Kidney (tissue), 14 donors: ENCODE results near the gene HYLS1. TPM values are rescaled to one million over a fixed set of nuclear protein-coding genes. Genes with fewer than 3 reads are reported as not detected.

ENCODE experiments used
- DNase-seq, 5 donors: peaks; one replicate each; pipeline ENCODE4 v3.0.0-alpha.2; 2013 to 2020
- FAIRE-seq: peaks from 2 replicates; lab custom pipeline; 2012; peaks lifted over from hg19 to GRCh38; lab: Jason Lieb, UNC
- H3K27ac ChIP-seq, 2 donors: one replicate each; pipeline ENCODE4 v1.7.0; 2013; ENCODE audit warnings: low read depth in 2 of 2, low read length in 2 of 2, inconsistent platforms in 1 of 2
- H3K27me3 ChIP-seq: one replicate; pipeline ENCODE4 v1.7.1; 2013; ENCODE audit warnings: low read length, inconsistent platforms; ENCODE audit not compliant: control insufficient read depth, insufficient read depth
- H3K36me3 ChIP-seq, 3 donors: one replicate each; pipeline versions ENCODE4 v1.7.0 to v1.7.1; 2013; ENCODE audit warnings: low read length in 3 of 3, control low read depth in 1 of 3, inconsistent platforms in 1 of 3; ENCODE audit not compliant: insufficient read depth in 3 of 3, control insufficient read depth in 2 of 3
- H3K4me1 ChIP-seq, 3 donors: one replicate each; pipeline versions ENCODE4 v1.7.0 to v1.7.1; 2013; ENCODE audit warnings: low read length in 3 of 3, inconsistent platforms in 1 of 3, low read depth in 1 of 3; ENCODE audit not compliant: control insufficient read depth in 2 of 3, insufficient read depth in 2 of 3
- H3K4me3 ChIP-seq, 3 donors: one replicate each; pipeline versions ENCODE4 v1.7.0 to v1.8.1; 2013; ENCODE audit warnings: low read length in 3 of 3, control low read depth in 1 of 3, inconsistent platforms in 1 of 3
- H3K9ac ChIP-seq, 3 donors: one replicate each; pipeline versions ENCODE4 v1.7.0 to v1.7.1; 2013; ENCODE audit warnings: low read length in 3 of 3, control low read depth in 1 of 3, inconsistent platforms in 1 of 3
- H3K9me3 ChIP-seq, 3 donors: one replicate each; pipeline versions ENCODE4 v1.7.0 to v1.7.1; 2013; ENCODE audit warnings: low read length in 3 of 3, control low read depth in 1 of 3, inconsistent platforms in 1 of 3; ENCODE audit not compliant: control insufficient read depth in 2 of 3, insufficient read depth in 1 of 3
- intact Hi-C: fragments of 100-400 bp; cut with DNase I; formaldehyde crosslinking; loops from one replicate; pipeline ENCODE4 v1.11.1; 2022
- polyA plus RNA-seq: library from polyadenylated mRNA; stranded (reverse); fragments of 350-450 nt; fragmentation: Illumina TruSeq; extraction: RNeasy Lipid Tissue Mini Kit (QIAGEN cat#74804); gene quantifications from one replicate; pipeline ENCODE4 v1.2.3, GENCODE V29; 2014; ENCODE audit warnings: low read depth, low replicate concordance; ENCODE audit not compliant: insufficient read depth
- total RNA-seq: library from RNA; stranded (reverse); fragmentation: NEBNext Ultra II Directional; extraction: Animal tissue kit (Norgen Biotek cat#: 25700); gene quantifications from one replicate; pipeline ENCODE4 v1.2.1, GENCODE V29; 2021
- TF ChIP-seq, protein P1 (sequence below): IDR thresholded peaks from 3 replicates; pipeline ENCODE4 v1.5.1; 2012; ENCODE audit warnings: mild to moderate bottlenecking, moderate library complexity, borderline replicate concordance; ENCODE audit not compliant: insufficient read depth; ENCODE audit errors: extremely low read depth
- donor health status: control.
- donor health status: control.
- donor health status: control.
- donor health status: control.
- donor health status: control.
- donor health status: DM: yes; HTN: yes; CAD: no.
- donor health status: Normal renal cell carcinoma (clear cell type).

The HYLS1 gene
- total and polyA plus RNA-seq, 2 donors from 2014 or later = 3.0 to 4.9 TPM

- DNase-seq (no peak), FAIRE-seq (no peak)
- H3K9me3 ChIP-seq = no peaks in the 10 kb centered on the region
These were observed 45.8 kb downstream of the HYLS1 start for GRCh38 chr11:125933030-125933813.

GRCh38 chr11:125934473-125934872 lies 47.0 kb downstream of the HYLS1 start:
- Histone ChIP-seq H3K36me3 (no peaks in the 10 kb centered on the region), H3K4me3 (no peak overlapping the region), H3K9me3 (no peaks in the 10 kb centered on the region), H3K9ac (no peak overlapping the region), H3K27me3 (no peaks in the 10 kb centered on the region), H3K27ac (no peak overlapping the region), H3K4me1 (no peaks in the 10 kb centered on the region)
- intact Hi-C loops = loop anchor here (5.0 kb wide), 1 partner anchor 248 kb away; no protein-coding TSS in a partner anchor
- FAIRE-seq (no peak), DNase-seq (no peak)
- TF ChIP-seq, protein P1, sequence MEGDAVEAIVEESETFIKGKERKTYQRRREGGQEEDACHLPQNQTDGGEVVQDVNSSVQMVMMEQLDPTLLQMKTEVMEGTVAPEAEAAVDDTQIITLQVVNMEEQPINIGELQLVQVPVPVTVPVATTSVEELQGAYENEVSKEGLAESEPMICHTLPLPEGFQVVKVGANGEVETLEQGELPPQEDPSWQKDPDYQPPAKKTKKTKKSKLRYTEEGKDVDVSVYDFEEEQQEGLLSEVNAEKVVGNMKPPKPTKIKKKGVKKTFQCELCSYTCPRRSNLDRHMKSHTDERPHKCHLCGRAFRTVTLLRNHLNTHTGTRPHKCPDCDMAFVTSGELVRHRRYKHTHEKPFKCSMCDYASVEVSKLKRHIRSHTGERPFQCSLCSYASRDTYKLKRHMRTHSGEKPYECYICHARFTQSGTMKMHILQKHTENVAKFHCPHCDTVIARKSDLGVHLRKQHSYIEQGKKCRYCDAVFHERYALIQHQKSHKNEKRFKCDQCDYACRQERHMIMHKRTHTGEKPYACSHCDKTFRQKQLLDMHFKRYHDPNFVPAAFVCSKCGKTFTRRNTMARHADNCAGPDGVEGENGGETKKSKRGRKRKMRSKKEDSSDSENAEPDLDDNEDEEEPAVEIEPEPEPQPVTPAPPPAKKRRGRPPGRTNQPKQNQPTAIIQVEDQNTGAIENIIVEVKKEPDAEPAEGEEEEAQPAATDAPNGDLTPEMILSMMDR = no peak

More at GRCh38 chr11:125933030-125933813, 45.8 kb downstream of the HYLS1 start:
- H3K36me3 ChIP-seq = no peaks in the 10 kb centered on the region
- H3K27ac ChIP-seq = no peak overlapping the region
- H3K9ac ChIP-seq = no peak overlapping the region
- H3K4me1 ChIP-seq = no peaks in the 10 kb centered on the region
- no peaks in the 10 kb centered on the region for H3K27me3 ChIP-seq
- TF ChIP-seq, protein P1 = no peak
- intact Hi-C loops = loop anchor here (5.0 kb wide), 1 partner anchor 249 kb away; no protein-coding TSS in a partner anchor
- H3K4me3 ChIP-seq = no peak overlapping the region

DNA sequence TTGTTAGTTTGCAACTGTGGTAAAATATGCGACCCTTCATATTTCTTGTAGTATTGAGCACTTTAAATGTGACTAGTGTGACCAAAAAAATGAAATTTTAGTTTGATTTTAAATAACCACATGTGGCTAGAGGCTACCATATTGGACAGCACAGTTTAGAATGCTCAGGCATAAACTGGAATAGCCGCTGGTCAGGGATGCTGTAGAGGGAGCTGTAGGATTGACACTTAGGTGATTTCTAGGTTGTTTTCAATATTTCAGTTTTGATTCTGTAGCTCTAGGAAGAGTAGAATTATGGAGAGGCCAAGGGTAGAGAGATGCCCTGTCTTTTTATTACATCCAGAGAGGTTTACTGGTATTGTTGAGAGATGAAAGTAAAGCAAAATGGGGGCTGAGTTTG lies 47.6 kb downstream of the HYLS1 start:
- Histone ChIP-seq H3K9me3 (no peaks in the 10 kb centered on the region), H3K36me3 (no peaks in the 10 kb centered on the region), H3K27me3 (no peaks in the 10 kb centered on the region), H3K4me1 (no peaks in the 10 kb centered on the region), H3K27ac (no peak overlapping the region), H3K4me3 (no peak overlapping the region), H3K9ac (no peak overlapping the region)
- FAIRE-seq (no peak), DNase-seq (no peak)
- TF ChIP-seq, protein P1 = no peak
- intact Hi-C loops = no loop called here
